GM12878 (cell line): ENCODE data around the gene ABCB4. TPM values are rescaled to one million over a fixed set of nuclear protein-coding genes. Genes with fewer than 3 reads are reported as not detected.

Source experiments
- ATF7 ChIP-seq: fragments of 450-650 bp; IDR thresholded peaks from 2 replicates; pipeline ENCODE4 v1.6.1; 2016; ENCODE audit warnings: low read depth, mild to moderate bottlenecking
- CBX5 ChIP-seq: sonication (generic); IDR thresholded peaks from 2 replicates; pipeline ENCODE4 v1.6.1; 2016; ENCODE audit warnings: low read depth, moderate library complexity, mild to moderate bottlenecking, inconsistent platforms
- E2F8 ChIP-seq: fragments of 450-650 bp; IDR thresholded peaks from 2 replicates; pipeline ENCODE4 v1.6.1; 2018; ENCODE audit warnings: mild to moderate bottlenecking, low read depth, moderate library complexity; ENCODE audit not compliant: partially characterized antibody
- GATAD2B ChIP-seq: fragments of 450-650 bp; conservative IDR thresholded peaks from 2 replicates; pipeline ENCODE4 v1.6.1; 2017; ENCODE audit warnings: low read depth, mild to moderate bottlenecking, moderate library complexity
- HSF1 ChIP-seq: fragments of 150-350 bp; IDR thresholded peaks from 2 replicates; pipeline ENCODE4 v1.6.1; 2014; ENCODE audit warnings: mild to moderate bottlenecking, low read depth, low read length
- IRF4 ChIP-seq: IDR thresholded peaks from 2 replicates; pipeline ENCODE4 v1.6.1; 2011; ENCODE audit warnings: low read depth, low read length
- IRF5 ChIP-seq: fragments of 450-650 bp; IDR thresholded peaks from 2 replicates; pipeline ENCODE4 v1.6.1; 2017; ENCODE audit warnings: borderline replicate concordance
- MEF2A ChIP-seq: IDR thresholded peaks from 2 replicates; pipeline ENCODE4 v1.6.1; 2011; ENCODE audit warnings: low read depth, mild to moderate bottlenecking, low read length, moderate library complexity; ENCODE audit not compliant: insufficient read depth
- MLLT1 ChIP-seq: fragments of 450-650 bp; IDR thresholded peaks from 2 replicates; pipeline ENCODE4 v1.6.1; 2016; ENCODE audit warnings: mild to moderate bottlenecking
- MYC ChIP-seq: IDR thresholded peaks from 2 replicates; pipeline ENCODE4 v1.6.1; 2011; ENCODE audit warnings: mild to moderate bottlenecking, low read length, moderate library complexity, inconsistent platforms; ENCODE audit not compliant: insufficient read depth, insufficient replicate concordance, insufficient read length, severe bottlenecking
- PKNOX1 ChIP-seq: fragments of 450-650 bp; IDR thresholded peaks from 2 replicates; pipeline ENCODE4 v1.6.1; 2016; ENCODE audit warnings: mild to moderate bottlenecking
- POLR2A ChIP-seq: IDR thresholded peaks from 2 replicates; pipeline ENCODE4 v1.6.1; 2011; ENCODE audit warnings: low read depth, mild to moderate bottlenecking, low read length
- POLR2AphosphoS5 ChIP-seq: IDR thresholded peaks from 2 replicates; pipeline ENCODE4 v1.6.1; 2011; ENCODE audit warnings: mild to moderate bottlenecking, low read length, inconsistent platforms
- POU2F2 ChIP-seq: IDR thresholded peaks from 3 replicates; pipeline ENCODE4 v1.6.1; 2011; ENCODE audit warnings: low read depth, mild to moderate bottlenecking, low read length, borderline replicate concordance
- SKIL ChIP-seq: fragments of 450-650 bp; IDR thresholded peaks from 2 replicates; pipeline ENCODE4 v1.6.1; 2017; ENCODE audit warnings: mild to moderate bottlenecking, low read depth, inconsistent platforms; ENCODE audit not compliant: poor library complexity, severe bottlenecking
- TARDBP ChIP-seq: IDR thresholded peaks from 2 replicates; pipeline ENCODE4 v1.6.1; 2016; ENCODE audit warnings: borderline replicate concordance
- TCF7 ChIP-seq: IDR thresholded peaks from 2 replicates; pipeline ENCODE4 v1.6.1; 2014; ENCODE audit warnings: antibody characterized with exemption, borderline replicate concordance
- YY1 ChIP-seq: IDR thresholded peaks from 2 replicates; pipeline ENCODE4 v1.6.1; 2011; ENCODE audit warnings: low read depth, mild to moderate bottlenecking, low read length
- polyA plus RNA-seq, 11 experiments: library from polyadenylated mRNA; depleted of rRNA in 4 of 11; unstranded in 6 of 11; stranded (reverse) in 5 of 11; fragments of >200 nt; fragmentation: Nextera tagmentation in 4 of 11; fragmentation: Illumina TruSeq in 1 of 11; extraction: Ambion mirVana in 4 of 11; extraction: Trizol in 1 of 11; gene quantifications; 1 replicate in 1 of 11; 2 replicates in 10 of 11; pipeline versions ENCODE4 v1.2.1 to v1.2.3, GENCODE V29; 2011 to 2016; ENCODE audit warnings: inconsistent platforms in 2 of 11, missing spikeins in 2 of 11, low read depth in 1 of 11
- total RNA-seq, 4 experiments: library from RNA; depleted of rRNA in 3 of 4; stranded (reverse); fragments of >200 nt in 3 of 4; fragmentation: Illumina TruSeq in 1 of 4; extraction: Trizol in 1 of 4; gene quantifications; 2 replicates each; pipeline versions ENCODE4 v1.2.1 to v1.2.3, GENCODE V29; 2013 to 2021

Gene ABCB4
- total and polyA plus RNA-seq, 10 of the 15 experiments (the other 5 are each of a cell fraction or from before 2014, with no cell fraction given), result 1.9 to 8.3 (median 4.4) TPM

- no peak for TF ChIP-seq MYC
- peak; percentile 94 for TF ChIP-seq GATAD2B
- peak; percentile 78 for TF ChIP-seq TCF7
- TF ChIP-seq ATF7, result peak; percentile 97
- peak; percentile 82 for TF ChIP-seq MLLT1
- peak; percentile 66 for TF ChIP-seq IRF4
- peak; percentile 19 for TF ChIP-seq E2F8
- TF ChIP-seq MEF2A, result peak; percentile 98
- no peak for TF ChIP-seq IRF5
- peak; percentile 56; the same call in 2 of the 3 replicates for TF ChIP-seq POU2F2
- TF ChIP-seq POLR2A, result 0 out of 2 replicates have a peak, but pooled peaks have one; percentile 18
- no peak for TF ChIP-seq TARDBP
- TF ChIP-seq YY1, result peak; percentile 56; the same call in 1 of the 2 replicates
- peak; percentile 65 for TF ChIP-seq PKNOX1
- peak; percentile 82; the same call in 1 of the 2 replicates for TF ChIP-seq POLR2AphosphoS5
- no peak for TF ChIP-seq HSF1
- TF ChIP-seq SKIL, result peak; percentile 100
- TF ChIP-seq CBX5, result peak; percentile 94
Observed at GRCh38 chr7:87474533-87475358, 734 bp downstream of the ABCB4 start (continued).
